A549 (cell line): ENCODE measurements around the gene NUDT2. TPM values are rescaled to one million over a fixed set of nuclear protein-coding genes. Genes with fewer than 3 reads are reported as not detected.

Source experiments
- ATAC-seq, 2 experiments: fragments of 200-7000 bp in 1 of 2; fragments of >200 bp in 1 of 2; cut with Nextera tagmentation in 1 of 2; cut with Tn5 transposase in 1 of 2; 3 replicates each; pipeline versions ENCODE4 v1.8.0 to v1.9.1; 2018 to 2020; ENCODE audit warnings: mild to moderate bottlenecking in 1 of 2, moderate library complexity in 1 of 2
- CTCF ChIA-PET: fragments of 300-600 bp; sonication (Branson Sonifier 250); formaldehyde crosslinking; extraction: SDS; loops from one replicate; lab custom pipeline; 2021; ENCODE audit warnings: antibody characterized with exemption, inconsistent platforms; lab: Yijun Ruan, JAX
- POLR2A ChIA-PET: fragments of 350-600 bp; formaldehyde crosslinking; extraction: SDS; loops from one replicate; lab custom pipeline; 2021; ENCODE audit warnings: antibody characterized with exemption, inconsistent platforms; lab: Yijun Ruan, JAX
- DNase-seq, 2 experiments: peaks; one replicate each; pipeline versions ENCODE4 v3.0.0 to v3.0.0-alpha.2; 2011 to 2016; ENCODE audit warnings: low read depth in 1 of 2, low spot score in 1 of 2
- FAIRE-seq: peaks from 2 replicates; lab custom pipeline; 2011; peaks lifted over from hg19 to GRCh38; lab: Jason Lieb, UNC
- H3K27ac ChIP-seq, 2 experiments: fragments of >200 bp; sonication (Bioruptor Twin); formaldehyde crosslinking; 3 replicates each; pipeline ENCODE4 v1.5.1; 2016 to 2017
- H3K4me1 ChIP-seq: fragments of >200 bp; sonication (Bioruptor Twin); formaldehyde crosslinking; 3 replicates; pipeline ENCODE4 v1.6.1; 2016
- H3K4me2 ChIP-seq: fragments of >200 bp; sonication (Bioruptor Twin); formaldehyde crosslinking; 3 replicates; pipeline ENCODE4 v1.6.1; 2016
- H3K4me3 ChIP-seq: fragments of >200 bp; sonication (Bioruptor Twin); formaldehyde crosslinking; 3 replicates; pipeline ENCODE4 v1.5.1; 2016
- H3K9me3 ChIP-seq: fragments of >200 bp; sonication (Bioruptor Twin); formaldehyde crosslinking; 3 replicates; pipeline ENCODE4 v1.6.1; 2016
- CBX8 ChIP-seq: fragments of 200-600 bp; sonication (generic); IDR thresholded peaks from 2 replicates; pipeline ENCODE4 v1.6.1; 2016
- CHD2 ChIP-seq: fragments of 150-350 bp; IDR thresholded peaks from 2 replicates; pipeline ENCODE4 v1.6.1; 2014; ENCODE audit warnings: low read length; ENCODE audit not compliant: partially characterized antibody
- CTCF ChIP-seq: fragments of >200 bp; sonication (Bioruptor Twin); formaldehyde crosslinking; IDR thresholded peaks from 3 replicates; pipeline ENCODE4 v1.5.1; 2016
- EHMT2 ChIP-seq: fragments of 200-600 bp; sonication (generic); IDR thresholded peaks from 2 replicates; pipeline ENCODE4 v1.6.1; 2016; ENCODE audit warnings: antibody characterized with exemption, low read depth, mild to moderate bottlenecking, moderate library complexity
- EP300 ChIP-seq, 2 experiments: fragments of >200 bp; sonication (Bioruptor Twin); formaldehyde crosslinking; IDR thresholded peaks; 2 replicates in 1 of 2; 3 replicates in 1 of 2; pipeline ENCODE4 v1.6.1; 2016 to 2017
- FOXS1 ChIP-seq: fragments of 250-450 bp; sonication (Bioruptor Pico); IDR thresholded peaks from 2 replicates; pipeline ENCODE4 v1.5.0; 2020; ENCODE audit warnings: mild to moderate bottlenecking, moderate library complexity
- HES2 ChIP-seq: fragments of >200 bp; sonication (Bioruptor Twin); formaldehyde crosslinking; IDR thresholded peaks from 2 replicates; pipeline ENCODE4 v1.6.1; 2016
- HEYL ChIP-seq: fragments of 250-450 bp; sonication (Bioruptor Pico); IDR thresholded peaks from 2 replicates; pipeline ENCODE4 v1.8.0; 2021; ENCODE audit warnings: mild to moderate bottlenecking, moderate library complexity
- JUN ChIP-seq, 2 experiments: fragments of >200 bp; sonication (Bioruptor Twin); formaldehyde crosslinking; IDR thresholded peaks; 2 replicates in 1 of 2; 3 replicates in 1 of 2; pipeline ENCODE4 v1.6.1; 2016 to 2017
- MAX ChIP-seq: IDR thresholded peaks from 2 replicates; pipeline ENCODE4 v1.6.1; 2012
- NFE2L2 ChIP-seq: fragments of 150-350 bp; conservative IDR thresholded peaks from 2 replicates; pipeline ENCODE4 v1.6.1; 2014; ENCODE audit warnings: low read length
- NPAS2 ChIP-seq: fragments of 250-450 bp; sonication (Bioruptor Pico); IDR thresholded peaks from 2 replicates; pipeline ENCODE4 v1.8.0; 2022; ENCODE audit warnings: mild to moderate bottlenecking, moderate library complexity, borderline replicate concordance
- PHF8 ChIP-seq: fragments of 200-600 bp; sonication (generic); IDR thresholded peaks from 2 replicates; pipeline ENCODE4 v1.6.1; 2016; ENCODE audit warnings: low read depth, mild to moderate bottlenecking, antibody characterized with exemption, moderate library complexity, borderline replicate concordance
- POLR2A ChIP-seq: IDR thresholded peaks from 2 replicates; pipeline ENCODE4 v1.6.1; 2012; ENCODE audit warnings: mild to moderate bottlenecking, low read length
- RAD21 ChIP-seq, 2 experiments: fragments of >200 bp in 1 of 2; sonication (Bioruptor Twin) in 1 of 2; formaldehyde crosslinking in 1 of 2; IDR thresholded peaks in 1 of 2; conservative IDR thresholded peaks in 1 of 2; 2 replicates in 1 of 2; 3 replicates in 1 of 2; pipeline ENCODE4 v1.6.1; 2012 to 2018; ENCODE audit warnings: inconsistent platforms in 1 of 2
- REST ChIP-seq: fragments of 200-600 bp; sonication (generic); IDR thresholded peaks from 2 replicates; pipeline ENCODE4 v1.6.1; 2016; ENCODE audit warnings: antibody characterized with exemption, mild to moderate bottlenecking, moderate library complexity
- RFX5 ChIP-seq: fragments of 450-650 bp; IDR thresholded peaks from 2 replicates; pipeline ENCODE4 v1.7.1; 2014; ENCODE audit warnings: antibody characterized with exemption, mild to moderate bottlenecking, moderate library complexity
- SMC3 ChIP-seq: fragments of >200 bp; sonication (Bioruptor Twin); formaldehyde crosslinking; IDR thresholded peaks from 3 replicates; pipeline ENCODE4 v1.6.1; 2018; ENCODE audit warnings: inconsistent platforms
- TFCP2L1 ChIP-seq: fragments of 250-450 bp; sonication (Bioruptor Pico); IDR thresholded peaks from 2 replicates; pipeline ENCODE4 v1.5.0; 2021; ENCODE audit warnings: mild to moderate bottlenecking
- USF2 ChIP-seq: fragments of 450-650 bp; IDR thresholded peaks from 2 replicates; pipeline ENCODE4 v1.6.1; 2014; ENCODE audit warnings: antibody characterized with exemption
- ZNF302 ChIP-seq: fragments of 250-450 bp; sonication (Bioruptor Pico); IDR thresholded peaks from 2 replicates; pipeline ENCODE4 v1.9.0; 2021; ENCODE audit warnings: inconsistent platforms, mild to moderate bottlenecking, moderate library complexity
- WGBS: methylation state at CpG from one replicate; pipeline ENCODE4 v1.1.6; 2017; ENCODE audit errors: missing lambda C conversion rate; 5-methylcytosine and 5-hydroxymethylcytosine counted together
- polyA minus RNA-seq: library from RNA; depleted of rRNA, polyadenylated mRNA; stranded (reverse); fragments of >200 nt; gene quantifications from 2 replicates; pipeline ENCODE4 v1.2.3, GENCODE V29; 2011; rRNA and poly(A)+ RNA removed
- polyA plus RNA-seq, 4 experiments: library from polyadenylated mRNA; depleted of rRNA in 3 of 4; stranded (reverse); fragments of >200 nt; fragmentation: RNase III in 1 of 4; extraction: RNeasy Plus Mini Kit Qiagen cat#74134 plus additional on column Dnase treatment in 1 of 4; gene quantifications; 2 replicates in 3 of 4; 3 replicates in 1 of 4; pipeline ENCODE4 v1.2.3, GENCODE V29; 2011 to 2017
- TF ChIP-seq, protein P1 (sequence below): fragments of 250-450 bp; sonication (Bioruptor Pico); IDR thresholded peaks from 2 replicates; pipeline ENCODE4 v1.5.0; 2020; ENCODE audit warnings: low read depth, mild to moderate bottlenecking, moderate library complexity
- TF ChIP-seq, protein P2 (sequence below): IDR thresholded peaks from 2 replicates; pipeline ENCODE4 v1.6.1; 2012; ENCODE audit warnings: low read depth, borderline replicate concordance

The NUDT2 gene
- 26.4 and 26.8 TPM in 2 replicates for polyA plus RNA-seq (2011; rRNA removed)
- polyA plus RNA-seq (2012; cell fraction: cytosol; rRNA removed) = 23.3 and 25.2 TPM in 2 replicates
- 12.9 and 15.4 TPM in 2 replicates for polyA plus RNA-seq (2012; cell fraction: nucleus; rRNA removed)
- polyA plus RNA-seq (2017; fragmentation: RNase III; extraction: RNeasy Plus Mini Kit Qiagen cat#74134 plus additional on column Dnase treatment) = 24.2 to 26.4 TPM (median 25.5 TPM) in 3 replicates
- 6.7 and 6.9 TPM in 2 replicates for polyA minus RNA-seq

DNA sequence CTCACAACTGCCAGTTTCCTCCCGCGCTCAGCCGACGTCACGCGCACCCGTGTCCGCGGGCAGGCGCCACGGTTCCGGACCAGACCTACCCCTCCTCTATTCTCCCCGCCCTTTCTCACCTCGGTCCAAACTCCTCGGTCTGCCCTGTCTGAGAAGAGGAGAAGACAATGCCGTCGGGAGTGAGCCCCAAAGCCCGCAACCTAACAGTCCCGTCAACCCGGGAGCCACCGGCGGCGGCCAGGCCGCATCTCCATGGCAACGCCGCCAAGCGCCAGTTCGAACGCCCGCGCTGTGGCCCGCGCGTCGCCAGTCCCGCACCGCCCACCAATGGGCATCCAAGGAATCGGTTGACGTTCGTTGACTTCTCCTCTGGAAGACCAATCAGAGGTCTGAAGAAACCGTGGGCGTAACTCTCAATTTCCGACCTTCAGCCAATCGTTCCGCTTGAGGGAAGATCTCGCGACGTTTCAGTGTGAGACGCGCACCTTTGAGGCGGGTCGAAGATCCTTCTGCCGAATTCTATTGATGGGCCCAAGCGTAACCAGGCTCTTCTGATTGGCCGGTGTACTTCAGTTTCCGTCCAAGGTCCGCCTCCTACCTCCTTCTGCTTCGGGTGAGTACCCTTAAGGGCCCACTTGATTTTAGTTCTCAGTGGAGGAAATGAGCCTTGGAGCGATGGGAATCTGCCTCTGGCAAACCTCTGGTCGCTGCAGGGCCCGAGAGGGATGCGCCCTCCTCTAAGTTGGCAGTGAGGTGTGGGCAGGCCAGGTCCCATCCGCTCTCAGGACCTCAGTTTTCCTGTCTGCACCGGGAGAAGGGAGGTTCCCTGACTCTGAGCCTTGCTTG, at the start of gene NUDT2, which contains the start of gene KIF24:
TSS of gene NUDT2 (plus strand) at position 583 of the 846 bp plus-strand sequence. CDS start 9,471 bp downstream, outside the sequence.
TSS of gene KIF24 (minus strand) at position 282 of the 846 bp plus-strand sequence. CDS start 17,922 bp downstream, outside the sequence.
- Histone ChIP-seq H3K9me3 (no peaks in the 10 kb centered on the region), H3K4me1 (peaks cover 20% of the 10 kb centered on the region), H3K4me2 (peak within 1 kb of the TSS; percentile 84), H3K27ac (peak within 1 kb of the TSS; percentile 92 to 95), H3K4me3 (peak within 1 kb of the TSS; percentile 97)
- ChIA-PET CTCF (interaction anchor here (1.0 to 7.5 kb wide), 3 partner anchors 50 to 263 kb away, joined by 5 to 39 read pairs (median 6); no protein-coding TSS in a partner anchor), POLR2A (no interaction called here)
- ATAC-seq (peak; percentile 94 to 97), FAIRE-seq (peak; percentile 88), DNase-seq (peak; percentile 96 to 100)
- 1% methylated on average over 47 of the region's 64 CpGs for WGBS
- TF ChIP-seq RFX5 (peak; percentile 91), CTCF (no peak), PHF8 (peak; percentile 74), REST (peak; percentile 73), CHD2 (peak; percentile 90), JUN (IDR thresholded peaks at IDR 0.05) (peak in 1 of 2 experiments; percentile 49; a peak in 2 of 5 replicates), HES2 (no peak), POLR2A (peak; percentile 77), MAX (peak; percentile 82), USF2 (no peak)
- TF ChIP-seq, protein P1, sequence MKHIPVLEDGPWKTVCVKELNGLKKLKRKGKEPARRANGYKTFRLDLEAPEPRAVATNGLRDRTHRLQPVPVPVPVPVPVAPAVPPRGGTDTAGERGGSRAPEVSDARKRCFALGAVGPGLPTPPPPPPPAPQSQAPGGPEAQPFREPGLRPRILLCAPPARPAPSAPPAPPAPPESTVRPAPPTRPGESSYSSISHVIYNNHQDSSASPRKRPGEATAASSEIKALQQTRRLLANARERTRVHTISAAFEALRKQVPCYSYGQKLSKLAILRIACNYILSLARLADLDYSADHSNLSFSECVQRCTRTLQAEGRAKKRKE = 0 out of 2 replicates have a peak, but pooled peaks have one; percentile 37
- TF ChIP-seq, protein P2, sequence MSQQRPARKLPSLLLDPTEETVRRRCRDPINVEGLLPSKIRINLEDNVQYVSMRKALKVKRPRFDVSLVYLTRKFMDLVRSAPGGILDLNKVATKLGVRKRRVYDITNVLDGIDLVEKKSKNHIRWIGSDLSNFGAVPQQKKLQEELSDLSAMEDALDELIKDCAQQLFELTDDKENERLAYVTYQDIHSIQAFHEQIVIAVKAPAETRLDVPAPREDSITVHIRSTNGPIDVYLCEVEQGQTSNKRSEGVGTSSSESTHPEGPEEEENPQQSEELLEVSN = peak; percentile 72; the same call in 1 of the 2 replicates

- TF ChIP-seq ZNF302 (CRISPR knock-in tag) (no peak), CHD2 (no peak), POLR2A (no peak), EHMT2 (no peak), SMC3 (no peak), FOXS1 (CRISPR knock-in tag) (no peak), CBX8 (no peak), RAD21 (conservative IDR thresholded peaks at IDR 0.05 in 1 of 2, IDR thresholded peaks at IDR 0.05 in 1 of 2) (no peak), TFCP2L1 (CRISPR knock-in tag) (no peak), NPAS2 (CRISPR knock-in tag) (no peak), EP300 (IDR thresholded peaks at IDR 0.05) (no peak), HEYL (CRISPR knock-in tag) (no peak), NFE2L2 (no peak), RFX5 (no peak)
- H3K4me1 ChIP-seq = no peaks in the 10 kb centered on the region
- no peak for DNase-seq
- H3K4me2 ChIP-seq = no peak overlapping the region
- H3K4me3 ChIP-seq = no peak overlapping the region
- H3K27ac ChIP-seq = no peak overlapping the region
- ChIA-PET POLR2A (no interaction called here), CTCF (interaction anchor here (1.4 kb wide), 1 partner anchor 8 kb away, joined by 5 read pairs; no protein-coding TSS in a partner anchor)
- no peaks in the 10 kb centered on the region for H3K9me3 ChIP-seq
- no peak for ATAC-seq
- FAIRE-seq = no peak
- 91% methylated on average over 1 of the region's 1 CpG for whole genome bisulfite sequencing
These were observed 47.3 kb upstream of the NUDT2 start for GRCh38 chr9:34282096-34282495.
